HPDE6-E6E7 (cell line): ENCODE results near the gene SLC37A1.
"Not testable (repeated sequence)": the region's sequence is repeated elsewhere in the genome, so short reads cannot be mapped to it uniquely, and the experiment has no call there.

ENCODE experiments used
- DNase-seq: peaks from one replicate; pipeline ENCODE4 v3.0.0; 2011; ENCODE audit warnings: missing footprints; ENCODE audit errors: extremely low spot score

The SLC37A1 gene

DNA sequence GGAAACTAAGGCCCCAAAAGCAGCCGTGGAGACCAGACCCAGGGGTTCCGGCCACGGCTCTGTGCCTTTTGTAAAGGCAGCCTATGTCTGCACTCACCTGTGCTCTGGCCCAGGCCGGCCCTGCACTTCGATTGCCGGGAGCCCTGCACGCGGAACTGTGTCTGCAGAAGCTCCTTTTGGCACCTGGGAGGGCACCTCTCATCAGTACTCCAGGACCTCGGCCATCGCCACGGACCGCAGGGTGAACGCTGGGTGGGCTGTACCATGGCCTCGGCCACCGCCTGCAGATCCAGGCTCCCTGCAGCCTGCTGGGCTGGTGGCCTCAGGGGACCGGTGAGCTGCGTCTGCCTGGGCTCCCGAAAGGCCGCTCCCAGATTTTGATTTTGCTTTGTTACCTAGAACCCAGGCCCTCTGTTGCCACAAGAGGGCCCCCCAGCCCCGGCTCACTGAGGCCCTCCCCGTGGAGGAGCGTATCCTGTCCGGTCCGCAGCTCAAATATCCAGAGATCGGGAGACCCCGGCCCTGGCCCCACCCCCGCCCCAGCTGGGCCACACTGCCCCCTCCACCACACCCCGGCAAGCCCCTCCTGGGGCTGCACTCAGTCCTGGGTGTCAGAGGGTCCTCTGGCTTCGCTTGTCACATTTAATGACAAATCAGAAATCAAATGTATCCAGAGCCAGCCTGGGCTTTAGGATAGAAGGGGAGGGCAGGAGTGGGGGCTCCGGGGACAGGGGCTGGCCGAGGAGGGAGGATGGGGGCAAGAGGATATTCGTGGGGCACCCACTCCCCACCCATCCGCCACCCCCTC, 79.6 kb downstream of the SLC37A1 start:
- peak; percentile 89 for DNase-seq

DNA sequence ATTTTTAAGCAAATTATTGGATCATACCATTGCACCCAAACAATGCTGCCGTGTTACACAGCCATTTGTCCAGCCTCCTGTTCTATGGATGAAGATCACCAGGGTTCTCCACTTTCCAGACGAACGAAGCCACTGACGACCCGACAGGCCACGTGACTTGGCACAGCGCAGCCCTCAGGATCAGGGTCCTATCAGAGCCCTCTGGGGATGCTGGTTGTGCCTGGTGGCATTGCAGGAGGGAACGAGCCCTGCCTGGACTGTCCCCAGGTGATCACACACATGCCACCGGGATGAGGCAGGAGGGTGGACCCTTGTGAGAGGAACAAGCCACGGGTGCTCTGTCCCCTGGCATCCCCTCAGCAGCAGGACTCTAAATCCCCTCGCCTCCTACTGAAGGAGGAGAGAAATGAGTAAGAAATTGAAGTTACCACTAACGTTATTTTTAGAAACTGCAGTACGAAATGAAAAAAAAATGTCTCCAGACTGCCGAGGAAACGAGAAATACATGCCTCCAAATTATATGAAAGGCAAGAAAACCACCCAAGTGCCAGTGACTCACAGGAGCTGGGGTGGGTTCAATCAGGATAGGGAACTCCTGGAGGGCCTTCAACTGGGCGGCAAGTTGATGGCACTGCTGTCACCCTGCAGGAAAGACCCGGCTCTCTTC, 81.1 kb downstream of the SLC37A1 start:
- no peak for DNase-seq

DNA sequence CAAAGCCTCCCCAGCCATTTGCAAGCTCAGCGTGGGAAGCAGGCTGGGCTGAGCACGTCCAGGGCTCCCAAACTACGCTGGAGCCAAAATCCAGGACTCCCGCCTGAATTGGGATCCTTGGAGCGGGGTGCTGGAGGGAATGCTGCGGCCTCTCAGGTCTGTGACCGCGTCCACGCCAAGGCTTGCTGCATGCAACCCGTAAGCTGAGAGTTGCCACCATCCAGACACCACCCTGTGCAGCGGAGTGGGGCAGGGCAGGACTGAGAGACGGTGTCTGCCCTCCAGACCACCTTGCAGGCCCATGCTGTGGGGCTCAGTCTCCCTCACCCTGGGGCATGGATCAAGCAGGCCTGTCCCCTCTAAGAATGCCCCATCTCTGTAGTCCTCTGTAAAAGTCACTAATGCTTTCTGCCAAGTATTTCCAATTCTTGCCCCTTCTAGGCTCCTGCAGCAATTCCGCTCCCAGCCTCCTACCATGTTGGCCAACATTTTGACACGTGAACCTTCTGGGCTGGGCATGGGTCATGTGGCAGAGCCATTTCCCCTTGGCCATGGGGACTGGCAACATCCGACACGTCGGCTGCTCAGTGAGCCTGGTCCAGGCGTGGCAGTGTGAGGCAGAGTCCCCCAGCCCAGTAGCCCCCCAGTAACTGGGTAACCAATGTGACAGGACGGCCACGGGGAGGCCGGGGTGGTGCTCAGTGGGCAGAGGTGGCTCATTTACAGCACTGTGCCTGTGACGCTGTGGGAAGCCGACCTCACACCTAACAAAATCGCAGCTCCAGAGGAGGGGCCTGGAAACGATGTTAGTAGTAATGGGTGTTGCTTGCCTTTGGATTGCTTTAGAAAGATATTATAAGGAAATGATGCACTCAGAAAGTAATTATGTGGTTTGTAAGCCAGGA, 81.9 kb downstream of the SLC37A1 start:
- no peak for DNase-seq

DNA sequence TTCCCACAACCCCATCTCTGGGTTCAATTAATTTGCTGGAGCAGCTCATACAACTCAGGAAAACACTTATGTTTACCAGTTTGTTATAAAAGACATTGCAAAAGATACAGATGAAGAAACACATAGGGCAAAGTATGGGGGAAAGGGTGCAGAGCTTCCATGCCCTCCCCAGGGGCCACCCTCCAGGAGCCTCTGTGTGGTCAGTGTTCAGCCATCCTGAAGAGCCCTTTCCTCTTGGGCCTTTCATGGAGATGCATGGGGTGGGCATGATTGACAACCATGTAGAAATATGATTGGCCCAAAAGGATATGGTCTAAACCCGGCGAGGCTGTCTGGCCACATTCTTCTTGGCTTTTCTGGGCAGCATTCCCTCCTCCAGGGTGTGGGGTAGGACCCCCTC, 83.0 kb downstream of the SLC37A1 start:
- DNase-seq = no peak

DNA sequence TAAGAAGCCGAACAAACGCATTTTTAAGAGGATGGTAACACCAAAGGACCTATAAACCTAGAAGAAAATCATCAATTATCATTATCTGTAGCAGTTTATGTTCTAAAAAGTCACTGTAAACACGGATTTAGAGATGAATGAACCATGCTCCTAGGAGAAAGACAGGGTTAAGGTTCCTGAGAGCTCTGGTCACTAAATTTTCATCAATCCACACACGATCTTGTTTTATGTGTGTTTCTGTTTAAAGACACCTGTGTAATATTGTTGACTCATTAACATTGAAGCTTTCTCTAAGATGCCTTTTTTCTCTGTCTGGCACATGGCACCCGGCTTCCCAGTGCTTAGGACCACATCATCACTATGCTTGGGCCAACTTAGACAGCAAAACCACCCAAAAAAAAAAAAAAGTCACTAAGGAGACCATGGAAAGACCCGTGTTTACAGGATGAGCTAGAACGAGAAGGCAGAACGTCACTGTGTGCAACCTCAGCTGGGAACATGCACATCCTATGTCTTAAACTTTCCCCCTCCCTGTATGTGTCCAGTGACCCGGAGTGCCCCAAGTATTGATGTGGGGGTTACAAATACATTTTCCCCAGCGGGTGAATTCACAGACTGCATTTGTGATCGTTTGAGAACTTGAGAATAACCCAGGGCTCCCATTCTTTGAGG, 84.0 kb downstream of the SLC37A1 start:
- DNase-seq = no peak

DNA sequence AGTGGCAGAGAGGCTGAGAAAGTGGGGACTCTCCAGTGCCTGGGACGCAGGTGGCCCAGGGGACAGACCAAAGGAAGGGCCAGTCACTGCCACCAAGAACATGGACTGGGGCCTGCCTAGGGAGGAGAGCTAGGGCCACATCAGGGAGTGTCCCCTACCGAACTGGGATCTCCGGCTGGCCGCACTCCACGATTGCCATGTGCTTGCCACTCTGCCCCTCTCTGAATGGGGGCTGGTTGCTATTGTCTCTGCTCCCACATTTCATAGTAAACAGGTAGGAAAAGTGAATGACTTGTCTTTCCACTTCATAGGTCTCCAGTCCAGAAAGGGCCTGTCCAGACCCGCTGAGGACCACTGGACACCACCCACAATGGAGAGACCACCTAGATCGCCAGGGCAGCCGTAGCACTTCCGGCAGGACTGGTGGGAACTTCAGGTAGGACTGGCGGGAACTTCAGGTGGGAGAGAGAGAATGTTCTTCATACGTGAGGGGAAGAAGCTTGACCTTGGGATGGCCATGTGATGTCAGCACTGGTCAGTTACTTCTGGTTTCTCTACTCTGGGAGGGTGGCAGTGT, 84.6 kb downstream of the SLC37A1 start:
- DNase-seq = no peak

DNA sequence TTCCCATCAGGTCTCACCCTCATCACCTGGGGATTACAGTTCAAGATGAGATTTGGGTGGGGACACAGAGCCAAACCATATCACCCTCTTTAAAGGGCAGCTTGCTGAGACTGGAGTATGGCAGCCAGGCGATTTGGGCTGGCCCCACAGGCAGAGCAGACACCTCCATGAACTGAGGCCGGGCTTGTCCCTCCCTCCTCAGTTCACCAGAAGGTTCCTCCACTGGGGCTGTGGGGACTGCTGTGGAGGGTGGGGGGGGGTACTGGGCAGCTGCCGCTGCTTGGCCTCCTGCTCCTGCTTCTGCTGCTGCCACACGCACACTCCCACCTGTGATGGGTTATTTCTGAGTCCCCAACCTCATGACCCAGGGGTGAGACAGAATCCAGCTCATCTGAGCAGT, 85.8 kb downstream of the SLC37A1 start:
- no peak for DNase-seq

DNA sequence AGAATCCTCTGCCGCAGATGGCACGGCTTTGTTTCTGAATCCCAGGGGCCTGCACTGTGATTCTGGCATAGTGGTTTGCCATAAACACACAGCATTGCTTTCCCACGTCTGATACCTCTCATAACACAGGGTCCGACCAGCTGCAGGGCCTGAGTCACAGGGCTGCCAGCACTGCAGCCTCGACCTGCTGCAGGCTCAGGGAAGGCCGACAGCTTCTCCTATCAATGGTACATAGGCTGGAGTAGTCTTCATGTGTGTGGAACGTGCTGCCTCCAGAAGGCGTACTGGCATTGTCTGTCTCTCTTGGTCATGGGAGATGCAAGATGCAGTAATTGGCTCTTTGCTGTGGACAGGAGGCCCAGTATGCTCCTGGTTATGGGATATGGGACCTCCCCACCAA, 86.3 kb downstream of the SLC37A1 start:
- no peak for DNase-seq

DNA sequence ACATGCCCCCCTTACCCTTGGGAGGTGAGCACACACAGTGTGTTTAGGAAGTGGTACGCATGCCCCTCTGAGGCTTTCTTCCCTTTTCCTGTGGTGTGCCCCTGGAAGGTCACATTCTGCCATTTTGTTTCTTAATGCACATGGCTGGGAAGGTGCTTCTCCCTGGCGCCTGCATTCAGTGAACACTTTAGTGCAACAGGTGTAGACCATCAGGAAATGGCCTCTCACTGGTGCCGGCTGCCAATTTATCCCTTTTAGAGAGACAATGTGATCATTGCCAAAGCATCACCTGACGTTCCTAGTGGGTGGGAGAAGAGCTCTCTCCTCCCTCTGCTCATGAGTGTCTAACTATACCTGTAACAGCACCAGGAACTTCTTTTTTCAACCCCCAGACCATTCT, 88.0 kb downstream of the SLC37A1 start:
- DNase-seq = no peak

DNA sequence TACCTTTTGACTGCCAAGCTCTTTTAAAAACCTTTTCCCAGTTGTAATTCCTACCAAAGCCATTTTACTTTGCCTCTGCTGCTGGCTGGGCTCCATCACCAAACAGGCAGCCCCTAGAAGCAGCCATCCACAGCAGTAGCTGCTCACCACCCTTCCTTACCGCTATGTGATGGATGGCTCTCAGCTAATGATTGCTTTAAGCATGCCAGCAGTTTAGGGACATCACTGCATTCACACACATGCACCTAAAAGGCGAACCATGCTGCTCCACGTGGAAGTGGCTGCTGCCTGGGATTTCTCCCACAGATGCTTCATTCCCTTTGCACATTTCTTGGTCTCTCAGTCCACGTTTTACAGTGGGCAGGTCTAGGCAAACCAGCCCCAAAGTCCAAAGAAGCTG, 93.5 kb downstream of the SLC37A1 start:
- no peak for DNase-seq

DNA sequence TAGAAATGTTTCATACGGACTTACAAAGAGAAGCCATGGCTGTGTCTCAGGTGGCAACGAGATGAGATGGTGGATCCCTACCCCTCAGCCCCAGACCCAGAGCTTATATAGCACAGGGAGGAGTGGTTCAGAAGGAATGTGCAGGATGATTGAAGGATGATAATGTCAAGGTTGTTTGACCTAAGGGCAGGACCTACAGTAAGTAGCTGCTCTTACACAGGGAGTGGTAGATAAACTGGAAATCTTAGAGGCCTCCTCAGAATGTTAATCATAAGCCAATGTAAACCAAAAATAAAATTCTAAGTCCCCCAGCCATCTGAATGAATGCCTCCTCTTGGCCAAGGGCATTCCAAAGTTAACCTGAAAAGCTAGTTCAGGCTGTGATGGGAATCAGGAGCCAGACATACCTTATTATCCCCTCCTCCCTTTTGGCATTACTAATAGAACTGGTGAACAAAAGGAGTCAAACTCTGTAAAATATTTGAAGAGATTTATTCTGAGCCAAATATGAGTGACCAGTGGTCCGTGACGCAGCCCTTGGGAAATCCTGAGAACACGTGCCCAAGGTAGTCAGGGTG, 94.0 kb downstream of the SLC37A1 start:
- no peak for DNase-seq

DNA sequence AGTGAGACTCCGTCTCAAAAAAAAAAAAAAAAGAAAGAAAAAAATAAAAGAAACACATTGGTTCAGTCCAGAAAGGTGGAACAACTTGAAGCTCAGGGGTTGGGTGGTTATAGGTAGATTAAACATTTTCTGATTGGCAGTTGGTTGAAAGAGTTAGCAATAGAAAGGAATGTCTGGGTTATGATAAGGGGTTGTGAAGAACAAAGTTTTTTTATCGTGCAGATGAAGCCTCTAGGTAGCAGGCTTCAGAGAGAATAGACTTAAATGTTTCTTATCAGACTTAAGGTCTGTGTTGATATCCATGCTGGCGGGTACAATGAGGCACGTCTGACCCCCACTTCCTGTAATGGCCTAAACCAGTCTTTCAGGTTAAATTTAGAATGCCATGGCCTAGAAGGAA, 94.8 kb downstream of the SLC37A1 start:
- no peak for DNase-seq

DNA sequence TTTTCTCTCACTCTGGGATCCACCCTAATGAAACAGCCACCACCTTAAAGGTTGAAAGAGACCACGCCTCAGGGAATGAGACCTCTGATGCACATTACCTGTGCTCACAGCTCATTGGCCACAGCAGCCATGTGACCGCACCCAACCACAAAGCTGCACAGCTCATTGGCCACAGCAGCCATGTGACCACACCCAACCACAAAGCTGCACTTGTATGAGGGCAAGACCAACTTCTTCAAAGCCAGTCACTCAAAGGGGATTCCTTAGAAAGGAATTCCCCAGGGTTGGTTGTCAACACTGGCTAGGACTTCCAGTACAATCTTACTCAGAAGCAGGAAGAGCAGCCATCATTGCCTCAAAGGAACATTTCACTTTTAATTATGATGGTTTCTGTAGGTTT, 96.2 kb downstream of the SLC37A1 start:
- DNase-seq = no peak

DNA sequence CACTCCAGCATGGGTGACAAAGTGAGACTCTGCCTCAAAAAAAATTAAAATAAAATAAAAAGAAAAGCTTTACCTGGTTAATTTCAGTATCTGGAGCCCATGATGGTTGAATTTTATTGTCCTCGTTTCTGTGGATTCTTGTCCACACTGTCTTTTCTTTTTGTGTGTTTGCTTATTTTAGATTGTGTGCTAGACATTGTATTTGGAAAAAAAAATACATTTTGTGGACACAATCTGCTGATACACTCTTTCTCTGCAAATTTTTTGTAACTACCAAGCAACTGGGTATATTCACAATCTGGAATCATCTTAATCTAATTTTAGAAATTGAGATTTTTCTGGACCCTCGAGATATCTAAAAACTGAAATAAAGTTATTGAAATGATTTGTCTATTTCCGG, 98.2 kb downstream of the SLC37A1 start:
- no peak for DNase-seq

DNA sequence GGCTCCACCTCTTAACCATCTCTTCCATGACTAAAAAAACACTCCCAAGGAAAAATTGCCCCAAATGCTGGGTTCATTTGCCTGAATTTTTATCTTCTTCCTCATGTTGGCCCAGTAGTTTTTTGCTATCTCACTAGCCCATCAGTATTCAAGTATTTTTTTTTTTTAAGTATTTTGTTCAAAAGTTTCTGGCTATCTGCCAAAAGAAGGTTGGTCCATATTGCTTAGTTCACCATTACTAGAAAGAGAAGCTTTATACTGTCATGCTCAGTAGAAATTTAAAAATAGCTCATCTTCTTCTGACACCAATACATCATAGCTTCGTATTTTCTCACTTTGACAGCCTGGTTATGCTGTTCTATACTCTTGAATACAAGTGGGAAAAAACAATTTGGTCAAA, 98.7 kb downstream of the SLC37A1 start:
- DNase-seq = no peak

DNA sequence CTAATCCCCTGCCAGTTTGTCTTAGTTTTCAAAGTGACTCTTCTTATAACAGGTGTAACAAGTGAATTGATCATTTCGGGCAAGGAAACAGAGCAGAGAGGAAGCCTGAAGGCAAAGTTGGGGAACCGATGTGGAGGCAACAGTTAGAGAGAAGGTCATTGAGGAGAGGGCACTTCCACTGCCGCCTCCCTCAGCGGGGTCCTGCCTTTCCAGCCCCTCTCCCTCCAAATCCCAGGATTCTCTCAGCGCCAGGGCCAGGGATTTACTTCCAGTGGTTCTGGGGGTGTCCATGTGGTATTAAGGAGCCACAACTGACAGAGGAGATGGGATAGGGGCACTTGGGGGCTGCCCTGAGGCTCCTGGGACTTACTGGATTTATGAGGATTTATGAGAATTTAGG, 100.1 kb downstream of the SLC37A1 start:
- DNase-seq = no peak

DNA sequence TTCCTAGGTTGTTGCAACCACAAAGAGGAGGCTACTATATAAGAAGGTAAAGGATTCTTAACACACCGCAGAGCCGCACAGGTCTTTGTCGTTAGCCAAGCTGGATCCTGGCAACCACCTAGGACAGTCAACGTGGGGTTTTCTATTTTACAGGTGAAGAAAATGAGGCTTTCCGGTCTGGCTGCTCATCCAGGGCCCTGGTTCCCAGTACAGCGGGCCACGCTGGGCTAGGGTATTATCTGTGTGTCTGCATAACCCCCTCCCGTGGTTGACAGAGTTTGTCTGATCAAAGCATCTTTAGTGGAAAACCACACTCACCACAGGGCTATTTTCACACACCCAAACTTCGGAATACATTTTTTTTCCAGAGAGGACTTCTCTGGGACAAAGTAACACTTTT, 100.7 kb downstream of the SLC37A1 start:
- no peak for DNase-seq

DNA sequence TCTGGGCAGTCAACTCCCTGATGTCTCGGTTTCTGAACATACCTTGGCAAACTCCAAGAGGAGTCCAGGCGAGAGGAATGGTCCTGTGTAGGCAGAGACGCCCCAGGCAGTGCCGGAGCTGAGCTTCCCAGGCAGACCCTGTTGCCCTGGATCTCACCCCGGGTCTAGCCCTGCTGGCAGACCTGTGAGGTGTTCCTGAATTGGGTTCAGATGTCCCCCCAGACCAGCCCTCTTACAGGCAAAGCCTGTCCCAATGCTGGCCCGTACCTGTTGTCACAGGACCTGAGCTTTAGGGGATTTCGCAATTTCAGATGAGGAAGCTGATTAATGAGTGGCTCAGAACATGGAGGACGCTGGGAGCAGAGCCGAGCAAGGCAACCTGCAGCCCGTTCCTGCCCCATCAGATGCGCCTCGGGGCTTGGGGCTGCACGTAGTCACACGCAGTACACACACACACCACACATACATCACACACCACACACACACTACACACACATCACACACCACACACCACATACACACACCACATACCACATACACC, 101.2 kb downstream of the SLC37A1 start:
- DNase-seq = peak; percentile 87

DNA sequence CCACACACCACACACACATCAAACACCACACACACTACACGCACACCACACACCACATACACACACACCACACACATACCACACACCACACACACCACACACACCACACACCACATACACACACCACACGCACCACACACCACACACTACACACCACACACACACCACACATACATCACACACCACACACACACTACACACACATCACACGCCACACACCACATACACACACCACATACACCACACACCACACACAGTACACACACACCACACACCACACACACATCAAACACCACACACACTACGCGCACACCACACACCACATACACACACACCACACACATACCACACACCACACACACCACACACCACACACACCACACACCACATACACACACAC, 101.7 kb downstream of the SLC37A1 start:
- DNase-seq = not testable (repeated sequence)

DNA sequence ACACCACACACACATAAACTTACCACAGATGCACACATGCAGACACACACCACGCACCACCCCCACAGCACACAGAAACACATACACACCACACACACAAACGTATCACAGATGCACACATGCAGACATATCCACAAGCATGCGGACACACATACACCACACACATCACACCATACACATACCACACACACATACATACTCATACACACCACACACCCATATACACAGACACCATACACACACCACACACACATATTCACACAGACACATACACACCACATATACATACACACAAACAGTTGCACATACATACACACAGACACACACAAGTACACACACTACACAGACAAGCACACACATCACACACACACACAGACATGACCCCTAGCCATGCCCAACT, 102.3 kb downstream of the SLC37A1 start:
- no peak for DNase-seq

DNA sequence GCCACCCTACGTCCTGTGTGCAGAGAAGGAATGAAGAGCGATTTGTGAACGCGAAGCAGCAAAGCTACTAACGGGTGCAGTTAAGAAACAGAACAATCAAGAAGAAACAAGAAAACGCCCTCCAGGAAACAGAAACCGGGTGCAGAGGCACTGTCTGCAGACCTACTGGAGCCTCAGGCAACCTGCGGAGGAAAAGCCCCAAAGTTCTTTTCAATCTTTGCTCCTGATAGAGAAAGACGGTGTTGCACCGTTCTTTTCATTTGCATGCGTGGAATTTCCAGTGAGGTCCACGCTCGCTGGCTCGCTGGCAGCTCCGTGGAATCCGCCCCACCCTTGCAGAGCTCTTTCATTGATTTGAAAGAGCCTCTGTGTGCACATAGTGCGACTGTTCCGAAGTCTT, 102.8 kb downstream of the SLC37A1 start:
- DNase-seq = no peak
